Measurements from ENCODE around the gene TEX19. TPM values are rescaled to one million over a fixed set of nuclear protein-coding genes. Genes with fewer than 3 reads are reported as not detected.
A peak's percentile ranks its signal among the peaks of the same experiment; 100 is the strongest.

The TEX19 gene
- total and polyA plus RNA-seq, 9 of the 15 experiments (the other 6 are each of a cell fraction or from before 2014, with no cell fraction given) = 0.10 to 4.9 (median 1.9) TPM

DNA sequence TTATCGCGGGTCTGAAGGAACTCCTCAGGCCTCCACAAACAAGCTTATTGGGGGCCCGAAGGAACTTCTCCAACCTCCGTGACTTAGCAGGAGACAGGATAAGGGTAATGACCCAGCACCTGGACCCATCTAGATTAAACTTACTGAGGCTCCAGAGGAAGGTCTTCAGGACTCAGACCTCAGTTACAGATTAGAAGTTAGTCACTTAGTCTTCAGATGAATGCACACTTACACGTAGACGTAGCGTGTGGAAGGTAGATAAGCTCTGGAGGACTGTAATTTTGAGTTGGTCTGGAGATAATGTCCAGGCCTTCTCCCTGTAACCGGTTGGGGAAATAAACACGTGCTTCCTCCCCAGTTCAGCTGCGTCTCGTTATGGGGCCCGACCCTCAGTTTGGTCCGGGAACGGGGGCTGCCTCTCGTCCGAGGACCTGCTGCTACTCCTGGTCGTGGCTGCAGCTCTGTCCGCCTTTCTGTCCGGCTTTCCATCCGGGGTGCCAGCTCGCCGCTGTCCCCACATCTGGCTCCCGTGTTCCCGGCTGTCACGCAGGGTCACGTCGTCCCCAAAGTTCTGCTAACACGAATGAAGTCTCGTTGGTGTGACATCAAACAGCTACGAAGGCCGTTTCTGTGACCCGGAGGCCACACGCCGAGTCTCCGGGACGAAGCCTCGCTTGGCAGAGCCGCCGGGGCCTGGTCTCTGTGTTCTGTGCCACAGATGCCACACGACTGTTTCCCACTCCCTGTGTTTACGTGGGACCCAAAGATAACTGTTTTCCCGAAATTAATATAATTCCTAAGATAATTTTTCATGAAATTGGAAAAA is 13.7 kb upstream of the TEX19 start (continued):
- TF ChIP-seq, protein P1, sequence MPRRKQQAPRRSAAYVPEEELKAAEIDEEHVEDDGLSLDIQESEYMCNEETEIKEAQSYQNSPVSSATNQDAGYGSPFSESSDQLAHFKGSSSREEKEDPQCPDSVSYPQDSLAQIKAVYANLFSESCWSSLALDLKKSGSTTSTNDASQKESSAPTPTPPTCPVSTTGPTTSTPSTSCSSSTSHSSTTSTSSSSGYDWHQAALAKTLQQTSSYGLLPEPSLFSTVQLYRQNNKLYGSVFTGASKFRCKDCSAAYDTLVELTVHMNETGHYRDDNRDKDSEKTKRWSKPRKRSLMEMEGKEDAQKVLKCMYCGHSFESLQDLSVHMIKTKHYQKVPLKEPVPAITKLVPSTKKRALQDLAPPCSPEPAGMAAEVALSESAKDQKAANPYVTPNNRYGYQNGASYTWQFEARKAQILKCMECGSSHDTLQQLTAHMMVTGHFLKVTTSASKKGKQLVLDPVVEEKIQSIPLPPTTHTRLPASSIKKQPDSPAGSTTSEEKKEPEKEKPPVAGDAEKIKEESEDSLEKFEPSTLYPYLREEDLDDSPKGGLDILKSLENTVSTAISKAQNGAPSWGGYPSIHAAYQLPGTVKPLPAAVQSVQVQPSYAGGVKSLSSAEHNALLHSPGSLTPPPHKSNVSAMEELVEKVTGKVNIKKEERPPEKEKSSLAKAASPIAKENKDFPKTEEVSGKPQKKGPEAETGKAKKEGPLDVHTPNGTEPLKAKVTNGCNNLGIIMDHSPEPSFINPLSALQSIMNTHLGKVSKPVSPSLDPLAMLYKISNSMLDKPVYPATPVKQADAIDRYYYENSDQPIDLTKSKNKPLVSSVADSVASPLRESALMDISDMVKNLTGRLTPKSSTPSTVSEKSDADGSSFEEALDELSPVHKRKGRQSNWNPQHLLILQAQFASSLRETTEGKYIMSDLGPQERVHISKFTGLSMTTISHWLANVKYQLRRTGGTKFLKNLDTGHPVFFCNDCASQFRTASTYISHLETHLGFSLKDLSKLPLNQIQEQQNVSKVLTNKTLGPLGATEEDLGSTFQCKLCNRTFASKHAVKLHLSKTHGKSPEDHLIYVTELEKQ (CRISPR knock-in tag; IDR thresholded peaks at IDR 0.05) = peak; percentile 69; the same call in 1 of the 2 replicates
- TF ChIP-seq, protein P2, sequence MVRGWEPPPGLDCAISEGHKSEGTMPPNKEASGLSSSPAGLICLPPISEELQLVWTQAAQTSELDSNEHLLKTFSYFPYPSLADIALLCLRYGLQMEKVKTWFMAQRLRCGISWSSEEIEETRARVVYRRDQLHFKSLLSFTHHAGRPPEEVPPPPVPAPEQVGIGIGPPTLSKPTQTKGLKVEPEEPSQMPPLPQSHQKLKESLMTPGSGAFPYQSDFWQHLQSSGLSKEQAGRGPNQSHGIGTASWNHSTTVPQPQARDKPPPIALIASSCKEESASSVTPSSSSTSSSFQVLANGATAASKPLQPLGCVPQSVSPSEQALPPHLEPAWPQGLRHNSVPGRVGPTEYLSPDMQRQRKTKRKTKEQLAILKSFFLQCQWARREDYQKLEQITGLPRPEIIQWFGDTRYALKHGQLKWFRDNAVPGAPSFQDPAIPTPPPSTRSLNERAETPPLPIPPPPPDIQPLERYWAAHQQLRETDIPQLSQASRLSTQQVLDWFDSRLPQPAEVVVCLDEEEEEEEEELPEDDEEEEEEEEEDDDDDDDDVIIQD (CRISPR knock-in tag; IDR thresholded peaks at IDR 0.05) = peak; percentile 89
- TF ChIP-seq, protein P3, sequence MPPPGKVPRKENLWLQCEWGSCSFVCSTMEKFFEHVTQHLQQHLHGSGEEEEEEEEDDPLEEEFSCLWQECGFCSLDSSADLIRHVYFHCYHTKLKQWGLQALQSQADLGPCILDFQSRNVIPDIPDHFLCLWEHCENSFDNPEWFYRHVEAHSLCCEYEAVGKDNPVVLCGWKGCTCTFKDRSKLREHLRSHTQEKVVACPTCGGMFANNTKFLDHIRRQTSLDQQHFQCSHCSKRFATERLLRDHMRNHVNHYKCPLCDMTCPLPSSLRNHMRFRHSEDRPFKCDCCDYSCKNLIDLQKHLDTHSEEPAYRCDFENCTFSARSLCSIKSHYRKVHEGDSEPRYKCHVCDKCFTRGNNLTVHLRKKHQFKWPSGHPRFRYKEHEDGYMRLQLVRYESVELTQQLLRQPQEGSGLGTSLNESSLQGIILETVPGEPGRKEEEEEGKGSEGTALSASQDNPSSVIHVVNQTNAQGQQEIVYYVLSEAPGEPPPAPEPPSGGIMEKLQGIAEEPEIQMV (tag; conservative IDR thresholded peaks at IDR 0.05; ENCODE audit: low read depth) = peak; percentile 64
- TF ChIP-seq, protein P4, sequence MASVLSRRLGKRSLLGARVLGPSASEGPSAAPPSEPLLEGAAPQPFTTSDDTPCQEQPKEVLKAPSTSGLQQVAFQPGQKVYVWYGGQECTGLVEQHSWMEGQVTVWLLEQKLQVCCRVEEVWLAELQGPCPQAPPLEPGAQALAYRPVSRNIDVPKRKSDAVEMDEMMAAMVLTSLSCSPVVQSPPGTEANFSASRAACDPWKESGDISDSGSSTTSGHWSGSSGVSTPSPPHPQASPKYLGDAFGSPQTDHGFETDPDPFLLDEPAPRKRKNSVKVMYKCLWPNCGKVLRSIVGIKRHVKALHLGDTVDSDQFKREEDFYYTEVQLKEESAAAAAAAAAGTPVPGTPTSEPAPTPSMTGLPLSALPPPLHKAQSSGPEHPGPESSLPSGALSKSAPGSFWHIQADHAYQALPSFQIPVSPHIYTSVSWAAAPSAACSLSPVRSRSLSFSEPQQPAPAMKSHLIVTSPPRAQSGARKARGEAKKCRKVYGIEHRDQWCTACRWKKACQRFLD (CRISPR knock-in tag; IDR thresholded peaks at IDR 0.05) = peak; percentile 95
- TF ChIP-seq MAFF (IDR thresholded peaks at IDR 0.05; ENCODE audit: low read length) (peak; percentile 78), CBFA2T3 (IDR thresholded peaks at IDR 0.05) (peak; percentile 99), MYC (IDR thresholded peaks at IDR 0.05; ENCODE audit: low read depth, low read length) (peak; percentile 97), MYC (CRISPR knock-in tag; IDR thresholded peaks at IDR 0.05; ENCODE audit: borderline replicate concordance, low read depth) (peak; percentile 94), SAP30 (IDR thresholded peaks at IDR 0.05; ENCODE audit: borderline replicate concordance, insufficient read depth, low read depth, low read length, poor library complexity, severe bottlenecking) (no peak)
